Stimulated activated CD4-positive, alpha-beta T cell treated with anti-CD3 and anti-CD28 coated beads, Interleukin-1b, Interleukin-23, amount 100 ng/mL, for 1 hour (primary cell): Measurements from ENCODE around the gene MYOZ2.
"Not testable (repeated sequence)": the region's sequence is repeated elsewhere in the genome, so short reads cannot be mapped to it uniquely, and the experiment has no call there.

Experiments used
- DNase-seq, 2 donors: peaks; one replicate each; pipeline ENCODE4 v3.0.0-alpha.2; 2020; ENCODE audit warnings: low read depth in 2 of 2

Gene MYOZ2

GRCh38 chr4:119128148-119128547, 7.5 kb upstream of the MYOZ2 start:
- DNase-seq: no peak

GRCh38 chr4:119130365-119131065, 5.1 kb upstream of the MYOZ2 start:
- no peak for DNase-seq

GRCh38 chr4:119131164-119131563, 4.5 kb upstream of the MYOZ2 start:
- no peak for DNase-seq

GRCh38 chr4:119132306-119132705, 3.3 kb upstream of the MYOZ2 start:
- DNase-seq: no peak

GRCh38 chr4:119136546-119136945, 914 bp downstream of the MYOZ2 start:
- no peak for DNase-seq

- DNase-seq: no peak
Observed at GRCh38 chr4:119138046-119138445, 2.4 kb downstream of the MYOZ2 start.

- no peak for DNase-seq
Observed at GRCh38 chr4:119139311-119139710, 3.7 kb downstream of the MYOZ2 start.

GRCh38 chr4:119139822-119140252, 4.2 kb downstream of the MYOZ2 start:
- DNase-seq: no peak

- DNase-seq: not testable (repeated sequence)
Observed at GRCh38 chr4:119141283-119141682, 5.7 kb downstream of the MYOZ2 start.

GRCh38 chr4:119142833-119143232, 7.2 kb downstream of the MYOZ2 start:
- DNase-seq: no peak

- not testable (repeated sequence) for DNase-seq
Observed at GRCh38 chr4:119143341-119143740, 7.7 kb downstream of the MYOZ2 start.

- no peak for DNase-seq
Observed at GRCh38 chr4:119149110-119149509, 13.5 kb downstream of the MYOZ2 start.

- DNase-seq: no peak
Observed at GRCh38 chr4:119151161-119151560, 15.5 kb downstream of the MYOZ2 start.

GRCh38 chr4:119152741-119153140, 17.1 kb downstream of the MYOZ2 start:
- no peak for DNase-seq

GRCh38 chr4:119162174-119162573, 26.5 kb downstream of the MYOZ2 start:
- DNase-seq: no peak

GRCh38 chr4:119165767-119166166, 30.1 kb downstream of the MYOZ2 start:
- no peak for DNase-seq

- DNase-seq: no peak
Observed at GRCh38 chr4:119170195-119170594, 34.6 kb downstream of the MYOZ2 start.

- no peak for DNase-seq
Observed at GRCh38 chr4:119172223-119172622, 36.6 kb downstream of the MYOZ2 start.

GRCh38 chr4:119173729-119174361, 38.2 kb downstream of the MYOZ2 start:
- DNase-seq: not testable (repeated sequence)

GRCh38 chr4:119179011-119179410, 43.4 kb downstream of the MYOZ2 start:
- DNase-seq: no peak

GRCh38 chr4:119184128-119184527, 48.5 kb downstream of the MYOZ2 start:
- no peak for DNase-seq

- no peak for DNase-seq
Observed at GRCh38 chr4:119189638-119190037, 54.0 kb downstream of the MYOZ2 start.

GRCh38 chr4:119190354-119190753, 54.7 kb downstream of the MYOZ2 start:
- no peak for DNase-seq

- no peak for DNase-seq
Observed at GRCh38 chr4:119191505-119191904, 55.9 kb downstream of the MYOZ2 start.
